Transverse colon (tissue), 4 donors: ENCODE results near the gene STN1. TPM values are rescaled to one million over a fixed set of nuclear protein-coding genes. Genes with fewer than 3 reads are reported as not detected.

Experiments
- DNase-seq: peaks from one replicate; pipeline ENCODE4 v3.0.0-alpha.2; 2019
- H3K27ac ChIP-seq, 4 donors: fragments of 200-600 bp; sonication (generic); 2 replicates each; pipeline ENCODE4 v1.5.1; 2016 to 2018; ENCODE audit warnings: inconsistent platforms in 4 of 4
- H3K27me3 ChIP-seq: fragments of 200-600 bp; sonication (generic); 2 replicates; pipeline ENCODE4 v1.5.1; 2017; ENCODE audit warnings: inconsistent platforms
- H3K36me3 ChIP-seq, 4 donors: fragments of 200-600 bp; sonication (generic); 2 replicates each; pipeline ENCODE4 v1.5.1; 2017 to 2019; ENCODE audit warnings: inconsistent platforms in 4 of 4
- H3K4me1 ChIP-seq, 4 donors: fragments of 200-600 bp; sonication (generic); 2 replicates each; pipeline ENCODE4 v1.5.1; 2017 to 2020; ENCODE audit warnings: inconsistent platforms in 4 of 4
- H3K4me3 ChIP-seq, 4 donors: fragments of 200-600 bp; sonication (generic); 1 replicate in 1 of 4; 2 replicates in 3 of 4; pipeline versions ENCODE4 v1.5.1 to v1.6.1; 2017 to 2019; ENCODE audit warnings: inconsistent platforms in 4 of 4
- H3K9me3 ChIP-seq, 2 donors: fragments of 200-600 bp; sonication (generic); 2 replicates each; pipeline ENCODE4 v1.5.1; 2017 to 2019; ENCODE audit warnings: inconsistent platforms in 2 of 2
- CTCF ChIP-seq, 5 experiments: fragments of 200-600 bp in 3 of 5; fragments of 450-650 bp in 2 of 5; sonication (generic) in 3 of 5; IDR thresholded peaks; 1 replicate in 2 of 5; 2 replicates in 3 of 5; pipeline ENCODE4 v1.5.1; 2016 to 2017; ENCODE audit warnings: antibody characterized with exemption in 5 of 5, inconsistent platforms in 3 of 5, mild to moderate bottlenecking in 2 of 5, moderate library complexity in 1 of 5
- EP300 ChIP-seq: sonication (generic); formaldehyde crosslinking; IDR thresholded peaks from one replicate; pipeline ENCODE4 v1.6.1; 2017; ENCODE audit warnings: antibody characterized with exemption, low read depth
- POLR2A ChIP-seq: fragments of 450-650 bp; IDR thresholded peaks from one replicate; pipeline ENCODE4 v1.6.1; 2016; ENCODE audit warnings: antibody characterized with exemption, mild to moderate bottlenecking, moderate library complexity
- POLR2AphosphoS5 ChIP-seq, 3 donors: sonication (generic); formaldehyde crosslinking; IDR thresholded peaks; one replicate each; pipeline ENCODE4 v1.6.1; 2016; ENCODE audit warnings: antibody characterized with exemption in 3 of 3
- WGBS, 2 donors: methylation state at CpG; one replicate each; pipeline ENCODE4 v1.1.5; 2018; ENCODE audit warnings: low coverage in 1 of 2; 5-methylcytosine and 5-hydroxymethylcytosine counted together
- in situ Hi-C, 4 donors: fragments of 200-750 bp; cut with MboI; loops; one replicate each; pipeline versions ENCODE4 v1.15.0 to v1.15.1; 2017; ENCODE audit warnings: low sequenced_read_pairs in 3 of 4, low pct_ligation_motif_present in 1 of 4, low pct_unique_long_range_greater_than_20kb in 1 of 4
- intact Hi-C: fragments of 100-400 bp; cut with DNase I; formaldehyde crosslinking; loops from one replicate; pipeline ENCODE4 v1.15.1; 2023; ENCODE audit warnings: low total_unique reads
- total RNA-seq, 4 donors: library from RNA; depleted of rRNA; stranded (reverse); fragments of >200 nt; gene quantifications; one replicate each; pipeline ENCODE4 v1.1.0, GENCODE V29; 2016

STN1 gene
- total RNA-seq, 4 donors from 2014 or later: 20.8 to 31.8 (median 26.4) TPM

- intact Hi-C loops: no loop called here
- in situ Hi-C loops: loop anchor here in 2 of 4 donors (25.0 kb wide), 2 partner anchors 260 to 285 kb away; no protein-coding TSS in a partner anchor
Measured at GRCh38 chr10:103872137-103872931, 45.6 kb downstream of the STN1 start.

GRCh38 chr10:103871006-103871405 is 47.0 kb downstream of the STN1 start:
- 80 to 89% methylated on average over 1 to 7 of the region's 7 CpGs for WGBS, 2 donors
- no peaks in the 10 kb centered on the region for H3K9me3 ChIP-seq
- H3K36me3 ChIP-seq: no peaks in the 10 kb centered on the region
- H3K27me3 ChIP-seq: no peaks in the 10 kb centered on the region
- no peak overlapping the region for H3K4me3 ChIP-seq
- intact Hi-C loops: no loop called here
- no peaks in the 10 kb centered on the region for H3K4me1 ChIP-seq
- no peak overlapping the region for H3K27ac ChIP-seq
- in situ Hi-C loops: loop anchor here in 2 of 4 donors (25.0 kb wide), 2 partner anchors 259 to 284 kb away; no protein-coding TSS in a partner anchor
- no peak for TF ChIP-seq POLR2A
- DNase-seq: no peak

More at GRCh38 chr10:103872137-103872931, 45.6 kb downstream of the STN1 start:
- Histone ChIP-seq H3K36me3 (peaks cover 0 to 3% (median 0%) of the 10 kb centered on the region in 4 donors), H3K27ac (no peak overlapping the region), H3K4me3 (no peak overlapping the region), H3K27me3 (no peaks in the 10 kb centered on the region), H3K4me1 (no peaks in the 10 kb centered on the region), H3K9me3 (no peaks in the 10 kb centered on the region)
- 85 to 91% methylated on average over 9 to 16 of the region's 16 CpGs for WGBS, 2 donors
- DNase-seq: no peak
- TF ChIP-seq POLR2A (no peak), CTCF (IDR thresholded peaks at IDR 0.05) (no peak), EP300 (no peak), POLR2AphosphoS5 (IDR thresholded peaks at IDR 0.05) (no peak)

- in situ Hi-C loops: loop anchor here in 2 of 4 donors (25.0 kb wide), 2 partner anchors 258 to 283 kb away; no protein-coding TSS in a partner anchor
- WGBS, 2 donors: 83 to 87% methylated on average over 6 to 8 of the region's 8 CpGs
- no peak overlapping the region for H3K4me3 ChIP-seq
- H3K4me1 ChIP-seq: no peaks in the 10 kb centered on the region
- DNase-seq: no peak
- no peak overlapping the region for H3K27ac ChIP-seq
- no peak for TF ChIP-seq POLR2A
- no peak for TF ChIP-seq POLR2AphosphoS5 (IDR thresholded peaks at IDR 0.05)
- TF ChIP-seq EP300: no peak
- no peak for TF ChIP-seq CTCF (IDR thresholded peaks at IDR 0.05)
- intact Hi-C loops: no loop called here
- H3K27me3 ChIP-seq: no peaks in the 10 kb centered on the region
- H3K9me3 ChIP-seq: peaks cover 0 to 1% of the 10 kb centered on the region in 2 donors
- no peaks in the 10 kb centered on the region for H3K36me3 ChIP-seq
Measured at GRCh38 chr10:103870516-103870915, 47.5 kb downstream of the STN1 start.

GRCh38 chr10:103869336-103869735 is 48.6 kb downstream of the STN1 start:
- H3K27me3 ChIP-seq: no peaks in the 10 kb centered on the region
- no peak for DNase-seq
- H3K27ac ChIP-seq: no peak overlapping the region
- H3K4me3 ChIP-seq: no peak overlapping the region
- H3K4me1 ChIP-seq: no peaks in the 10 kb centered on the region
- no peaks in the 10 kb centered on the region for H3K36me3 ChIP-seq
- H3K9me3 ChIP-seq: peaks cover 0 to 3% of the 10 kb centered on the region in 2 donors
- in situ Hi-C loops: loop anchor here in 3 of 4 donors (10.0 to 25.0 kb wide), 3 partner anchors 155 to 282 kb away; no protein-coding TSS in a partner anchor
- no peak for TF ChIP-seq POLR2AphosphoS5 (IDR thresholded peaks at IDR 0.05)
- TF ChIP-seq POLR2A: no peak
- intact Hi-C loops: no loop called here
- WGBS, 2 donors: 66 to 73% methylated on average over 2 to 4 of the region's 4 CpGs

- in situ Hi-C loops (loop anchor here in 3 of 4 donors (10.0 to 25.0 kb wide), 3 partner anchors 153 to 281 kb away; no protein-coding TSS in a partner anchor), intact Hi-C loops (no loop called here)
- H3K27ac ChIP-seq: no peak overlapping the region
- no peak for DNase-seq
- 65 to 86% methylated on average over 1 of the region's 1 CpG for WGBS, 2 donors
- H3K27me3 ChIP-seq: no peaks in the 10 kb centered on the region
- H3K4me3 ChIP-seq: no peak overlapping the region
- H3K9me3 ChIP-seq: peaks cover 0 to 3% of the 10 kb centered on the region in 2 donors
- TF ChIP-seq CTCF (IDR thresholded peaks at IDR 0.05): no peak
- TF ChIP-seq EP300: no peak
- TF ChIP-seq POLR2A: no peak
- no peak for TF ChIP-seq POLR2AphosphoS5 (IDR thresholded peaks at IDR 0.05)
- H3K36me3 ChIP-seq: no peaks in the 10 kb centered on the region
- H3K4me1 ChIP-seq: no peaks in the 10 kb centered on the region
Measured at GRCh38 chr10:103868200-103868599, 49.8 kb downstream of the STN1 start.
